IPS DF 6.9 (cell line): ENCODE measurements around the gene GARIN5A.
A peak's percentile ranks its signal among the peaks of the same experiment; 100 is the strongest.
"Not testable (repeated sequence)": the region's sequence is repeated elsewhere in the genome, so short reads cannot be mapped to it uniquely, and the experiment has no call there.

Experiments
- DNase-seq: peaks from one replicate; pipeline ENCODE4 v3.0.0-alpha.2; 2013; ENCODE audit warnings: low read depth, low spot score
- H3K27ac ChIP-seq: one replicate; pipeline ENCODE4 v1.5.1; 2013; ENCODE audit warnings: low read length, control low read depth
- H3K27me3 ChIP-seq: 2 replicates; pipeline ENCODE4 v1.6.1; 2013; ENCODE audit warnings: mild to moderate bottlenecking, low read length; ENCODE audit not compliant: control insufficient read depth, insufficient read depth
- H3K36me3 ChIP-seq: 2 replicates; pipeline ENCODE4 v1.6.1; 2013; ENCODE audit warnings: low read length; ENCODE audit not compliant: control insufficient read depth, insufficient read depth
- H3K4me1 ChIP-seq: 2 replicates; pipeline ENCODE4 v1.6.1; 2013; ENCODE audit warnings: low read length; ENCODE audit not compliant: control insufficient read depth, insufficient read depth
- H3K4me3 ChIP-seq: 2 replicates; pipeline ENCODE4 v1.5.1; 2013; ENCODE audit warnings: mild to moderate bottlenecking, low read length
- H3K9me3 ChIP-seq: 2 replicates; pipeline ENCODE4 v1.6.1; 2013; ENCODE audit warnings: low read length, inconsistent platforms; ENCODE audit not compliant: control insufficient read depth, insufficient read depth
- WGBS: extraction: QIAGEN DNeasy Blood & Tissue Kit; methylation state at CpG from one replicate; pipeline ENCODE4 v1.1.7; 2013; ENCODE audit warnings: mixed read lengths, missing lambda C conversion rate; ENCODE audit not compliant: insufficient read length, insufficient coverage; 5-methylcytosine and 5-hydroxymethylcytosine counted together

GARIN5A gene

GRCh38 chr19:50477751-50478515, 1.3 kb upstream of the GARIN5A start:
- peaks cover 7% of the 10 kb centered on the region; the same call in 1 of the 2 replicates for H3K36me3 ChIP-seq
- H3K9me3 ChIP-seq = no peaks in the 10 kb centered on the region; the same call in 1 of the 2 replicates
- H3K27ac ChIP-seq = no peak overlapping the region
- DNase-seq = no peak
- WGBS = no CpG with 5 or more reads among the region's 17 CpGs
- no peaks in the 10 kb centered on the region; the same call in 1 of the 2 replicates for H3K4me1 ChIP-seq
- no peak overlapping the region for H3K4me3 ChIP-seq
- no peaks in the 10 kb centered on the region for H3K27me3 ChIP-seq

DNA sequence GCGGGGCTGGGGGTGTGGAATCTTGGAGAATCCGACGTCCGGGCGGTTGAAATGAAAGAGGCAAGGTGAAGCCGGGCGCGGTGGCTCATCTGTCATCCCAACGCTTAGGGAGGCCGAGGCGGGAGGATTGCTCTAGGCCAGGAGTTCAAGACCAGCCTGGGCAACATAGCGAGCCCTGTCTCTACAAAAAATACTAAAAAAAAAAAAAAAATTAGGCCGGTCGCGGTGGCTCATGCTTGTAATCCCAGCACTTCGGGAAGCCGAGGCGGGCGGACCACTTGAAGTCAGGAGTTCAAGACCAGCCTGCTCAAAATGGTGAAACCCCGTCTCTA, 225 bp upstream of the GARIN5A start:
- Histone ChIP-seq H3K36me3 (peaks cover 7% of the 10 kb centered on the region; the same call in 1 of the 2 replicates), H3K27me3 (no peaks in the 10 kb centered on the region), H3K9me3 (peaks cover 1% of the 10 kb centered on the region; the same call in 1 of the 2 replicates), H3K27ac (no peak overlapping the region), H3K4me1 (no peaks in the 10 kb centered on the region; the same call in 1 of the 2 replicates), H3K4me3 (peak overlapping the region; percentile 78; the same call in 1 of the 2 replicates)
- DNase-seq = no peak
- WGBS = no CpG with 5 or more reads among the region's 20 CpGs

- H3K9me3 ChIP-seq = peaks cover 1% of the 10 kb centered on the region; the same call in 1 of the 2 replicates
- H3K27ac ChIP-seq = no peak overlapping the region
- DNase-seq = no peak
- peak overlapping the region; percentile 16; the same call in 1 of the 2 replicates for H3K4me3 ChIP-seq
- peaks cover 2% of the 10 kb centered on the region; the same call in 1 of the 2 replicates for H3K36me3 ChIP-seq
- WGBS = no CpG with 5 or more reads among the region's 29 CpGs
- no peaks in the 10 kb centered on the region; the same call in 1 of the 2 replicates for H3K4me1 ChIP-seq
- no peaks in the 10 kb centered on the region for H3K27me3 ChIP-seq
Observed at GRCh38 chr19:50475736-50476223, 868 bp downstream of the GARIN5A start.

DNA sequence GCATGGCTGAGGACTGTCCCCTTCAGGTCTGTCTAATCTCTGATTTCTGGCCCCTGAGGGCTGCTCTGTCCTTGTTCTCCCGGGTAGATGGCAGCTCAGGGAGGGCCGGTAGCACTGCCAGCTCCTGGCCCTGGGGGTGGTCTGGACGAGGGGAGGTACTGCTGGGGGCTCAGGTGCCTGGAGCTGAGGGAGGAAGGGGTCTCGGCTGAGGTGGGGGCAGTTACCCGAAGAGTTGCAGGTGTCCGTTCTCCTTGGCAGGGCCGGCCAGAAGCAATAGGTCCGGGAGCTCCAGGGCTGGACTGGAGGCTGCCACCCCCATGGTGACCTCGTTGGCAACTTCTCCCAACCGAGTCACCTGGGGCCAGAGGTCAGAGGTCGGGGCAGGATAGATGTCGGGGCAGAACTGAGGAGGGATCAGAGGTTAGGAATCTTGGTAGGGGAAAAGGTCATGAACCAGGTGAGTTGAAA, 1.5 kb downstream of the GARIN5A start:
- H3K4me1 ChIP-seq = no peaks in the 10 kb centered on the region; the same call in 1 of the 2 replicates
- peaks cover 1% of the 10 kb centered on the region; the same call in 1 of the 2 replicates for H3K9me3 ChIP-seq
- no peaks in the 10 kb centered on the region for H3K27me3 ChIP-seq
- H3K36me3 ChIP-seq = peaks cover 2% of the 10 kb centered on the region; the same call in 1 of the 2 replicates
- H3K27ac ChIP-seq = no peak overlapping the region
- H3K4me3 ChIP-seq = no peak overlapping the region
- WGBS = no CpG with 5 or more reads among the region's 12 CpGs
- DNase-seq = no peak

DNA sequence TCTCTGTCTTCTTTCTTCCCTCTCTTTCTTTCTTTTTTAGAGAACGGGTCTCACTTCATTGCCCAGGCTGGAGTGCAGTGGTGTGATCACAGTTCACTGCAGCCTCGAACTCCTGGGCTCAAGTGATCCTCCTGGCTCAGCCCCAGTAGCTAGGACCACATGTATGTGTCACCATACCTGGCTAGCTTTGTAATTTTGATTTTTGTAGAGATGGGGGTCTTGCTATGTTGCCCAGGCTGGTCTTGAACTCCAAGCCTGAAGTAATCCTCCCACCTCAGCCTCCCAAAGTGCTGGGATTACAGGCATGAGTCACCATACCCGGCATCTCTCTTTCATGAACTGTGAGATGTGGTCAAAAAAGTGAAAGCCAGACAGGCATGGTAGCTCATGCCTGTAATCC, 3.3 kb downstream of the GARIN5A start:
- not testable (repeated sequence) for DNase-seq, H3K9me3 ChIP-seq, H3K4me1 ChIP-seq, H3K27ac ChIP-seq, H3K27me3 ChIP-seq, H3K4me3 ChIP-seq, H3K36me3 ChIP-seq
- WGBS = no CpG with 5 or more reads among the region's 3 CpGs

DNA sequence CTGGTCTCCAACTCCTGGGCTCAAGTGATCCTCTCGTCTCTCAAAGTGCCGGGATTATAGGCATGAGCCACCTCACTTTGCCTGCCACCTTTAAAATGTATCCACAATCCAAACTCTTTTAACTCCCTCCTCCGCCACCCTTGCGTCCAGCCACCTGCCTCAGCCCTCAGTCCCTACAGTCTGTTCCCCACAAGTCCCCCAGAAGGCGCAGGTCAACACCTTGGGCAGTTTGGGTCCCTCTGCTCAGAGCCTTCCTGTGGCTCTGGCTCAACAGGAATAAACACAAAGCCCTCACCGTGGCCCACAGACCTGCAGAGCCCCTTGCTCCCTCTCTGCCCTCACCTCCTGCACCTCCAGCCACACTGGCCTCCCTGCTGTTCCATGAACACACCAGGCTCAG, 7.8 kb downstream of the GARIN5A start:
- no peak for DNase-seq
- no peaks in the 10 kb centered on the region; the same call in 1 of the 2 replicates for H3K4me1 ChIP-seq
- no CpG with 5 or more reads among the region's 6 CpGs for WGBS
- no peaks in the 10 kb centered on the region for H3K36me3 ChIP-seq
- H3K27me3 ChIP-seq = no peaks in the 10 kb centered on the region
- no peak overlapping the region for H3K27ac ChIP-seq
- H3K4me3 ChIP-seq = no peak overlapping the region
- peaks cover 4% of the 10 kb centered on the region for H3K9me3 ChIP-seq

GRCh38 chr19:50467566-50467965, 9.1 kb downstream of the GARIN5A start:
- WGBS = no CpG with 5 or more reads among the region's 18 CpGs
- no peaks in the 10 kb centered on the region for H3K27me3 ChIP-seq

DNA sequence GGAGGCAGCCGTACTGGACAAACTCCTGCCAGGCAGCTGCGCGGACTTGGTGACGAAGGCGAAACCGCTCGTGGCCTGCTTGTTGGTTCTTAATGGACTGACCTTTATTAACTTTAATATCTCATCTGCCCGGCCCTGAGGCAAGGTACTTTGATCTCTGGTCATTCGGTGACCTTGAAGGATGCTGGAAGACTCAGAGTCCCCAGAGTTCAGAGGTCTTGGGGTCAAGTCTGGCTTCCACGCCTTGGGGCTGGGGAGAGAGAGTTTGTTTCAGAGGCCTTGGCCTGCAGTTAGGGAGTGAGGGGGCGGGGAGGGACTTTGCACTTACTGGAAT, 10.0 kb downstream of the GARIN5A start:
- no CpG with 5 or more reads among the region's 11 CpGs for WGBS
- Histone ChIP-seq H3K36me3 (no peaks in the 10 kb centered on the region), H3K9me3 (peaks cover 2% of the 10 kb centered on the region; the same call in 1 of the 2 replicates), H3K4me3 (no peak overlapping the region), H3K4me1 (no peaks in the 10 kb centered on the region; the same call in 1 of the 2 replicates), H3K27me3 (no peaks in the 10 kb centered on the region), H3K27ac (no peak overlapping the region)
- DNase-seq = no peak

More at GRCh38 chr19:50467566-50467965, 9.1 kb downstream of the GARIN5A start:
- Histone ChIP-seq H3K4me1 (no peaks in the 10 kb centered on the region; the same call in 1 of the 2 replicates), H3K36me3 (no peaks in the 10 kb centered on the region), H3K4me3 (no peak overlapping the region), H3K27ac (no peak overlapping the region), H3K9me3 (peaks cover 4% of the 10 kb centered on the region; the same call in 1 of the 2 replicates)
- no peak for DNase-seq

- Histone ChIP-seq H3K27ac (no peak overlapping the region), H3K36me3 (no peaks in the 10 kb centered on the region), H3K4me1 (no peaks in the 10 kb centered on the region; the same call in 1 of the 2 replicates), H3K27me3 (no peaks in the 10 kb centered on the region), H3K4me3 (no peak overlapping the region), H3K9me3 (peaks cover 2% of the 10 kb centered on the region; the same call in 1 of the 2 replicates)
- no CpG with 5 or more reads among the region's 29 CpGs for WGBS
- DNase-seq = no peak
Observed at GRCh38 chr19:50465986-50466705, 10.5 kb downstream of the GARIN5A start.

GRCh38 chr19:50465000-50465399, 11.6 kb downstream of the GARIN5A start:
- WGBS = no CpG with 5 or more reads among the region's 13 CpGs
- Histone ChIP-seq H3K27me3 (no peaks in the 10 kb centered on the region), H3K4me1 (no peaks in the 10 kb centered on the region; the same call in 1 of the 2 replicates), H3K4me3 (no peak overlapping the region), H3K36me3 (no peaks in the 10 kb centered on the region), H3K9me3 (peaks cover 2% of the 10 kb centered on the region; the same call in 1 of the 2 replicates), H3K27ac (no peak overlapping the region)
- no peak for DNase-seq
